Measurements from ENCODE around the gene NEIL1.

- no peak for TF ChIP-seq FOSL1 (IDR thresholded peaks at IDR 0.05; ENCODE audit: low read depth)
- no peak for TF ChIP-seq CTCF (IDR thresholded peaks at IDR 0.05 in 2 of 3, conservative IDR thresholded peaks at IDR 0.05 in 1 of 3; ENCODE audit: borderline replicate concordance in 1 of 3, insufficient read depth in 1 of 3, low read depth in 2 of 3, low read length in 2 of 3)
- TF ChIP-seq ATF3 (IDR thresholded peaks at IDR 0.05), result no peak
- TF ChIP-seq ZBTB33 (IDR thresholded peaks at IDR 0.05; ENCODE audit: extremely low read depth, insufficient replicate concordance, low read length), result no peak
- TF ChIP-seq REST (IDR thresholded peaks at IDR 0.05; ENCODE audit: low read depth), result no peak
- TF ChIP-seq SIN3A (IDR thresholded peaks at IDR 0.05; ENCODE audit: low read depth), result no peak
- TF ChIP-seq POLR2A (IDR thresholded peaks at IDR 0.05; ENCODE audit: borderline replicate concordance, extremely low read depth, insufficient read depth, insufficient read length), result no peak
- TF ChIP-seq RAD21 (IDR thresholded peaks at IDR 0.05; ENCODE audit: low read depth), result no peak
- TF ChIP-seq EZH2phosphoT487 (IDR thresholded peaks at IDR 0.05; ENCODE audit: borderline replicate concordance), result no peak
- TF ChIP-seq JUND (IDR thresholded peaks at IDR 0.05), result no peak
- TF ChIP-seq EGR1 (IDR thresholded peaks at IDR 0.05; ENCODE audit: low read depth), result no peak
- no peak for TF ChIP-seq YY1 (IDR thresholded peaks at IDR 0.05; ENCODE audit: extremely low read depth, insufficient replicate concordance, low read depth, low read length)
- no peak for TF ChIP-seq ZNF274 (IDR thresholded peaks at IDR 0.05; ENCODE audit: low read depth, low read length)
- no peak for TF ChIP-seq SP1 (IDR thresholded peaks at IDR 0.05; ENCODE audit: low read depth)
These were observed 1.9 kb downstream of the NEIL1 start for GRCh38 chr15:75348562-75349350.
